Caki2 (cell line): ENCODE measurements around the gene APCDD1L. TPM values are rescaled to one million over a fixed set of nuclear protein-coding genes. Genes with fewer than 3 reads are reported as not detected.
"Not testable (repeated sequence)": the region's sequence is repeated elsewhere in the genome, so short reads cannot be mapped to it uniquely, and the experiment has no call there.

Experiments used
- DNase-seq: peaks from one replicate; pipeline ENCODE4 v3.0.0-alpha.2; 2015; ENCODE audit warnings: low read depth
- in situ Hi-C: cut with HindIII; loops from 2 replicates; pipeline ENCODE4 v1.10.0; 2016; ENCODE audit warnings: low sequenced_read_pairs, low pct_unique_long_range_greater_than_20kb, mixed read lengths
- total RNA-seq: library from RNA; depleted of rRNA; stranded (reverse); fragments of >200 nt; shearing (Covaris generic); gene quantifications from 2 replicates; pipeline ENCODE4 v1.2.3, GENCODE V29; 2014; ENCODE audit warnings: low replicate concordance

Gene APCDD1L
- total RNA-seq, 1 experiment from 2014 or later: not detected

- no peak for DNase-seq
Measured at GRCh38 chr20:58522666-58523065, 7.5 kb upstream of the APCDD1L start.

GRCh38 chr20:58521763-58522162 lies 6.6 kb upstream of the APCDD1L start:
- in situ Hi-C loops: no loop called here
- no peak for DNase-seq

More at GRCh38 chr20:58522666-58523065, 7.5 kb upstream of the APCDD1L start:
- in situ Hi-C loops: no loop called here

- DNase-seq: peak; percentile 26
- in situ Hi-C loops: no loop called here
Measured at GRCh38 chr20:58519940-58520712, 4.9 kb upstream of the APCDD1L start.

- in situ Hi-C loops: no loop called here
Measured at GRCh38 chr20:58518896-58519593, 3.8 kb upstream of the APCDD1L start.

GRCh38 chr20:58518387-58518786 lies 3.2 kb upstream of the APCDD1L start:
- DNase-seq: no peak
- in situ Hi-C loops: no loop called here

More at GRCh38 chr20:58518896-58519593, 3.8 kb upstream of the APCDD1L start:
- DNase-seq: no peak

- in situ Hi-C loops: no loop called here
- DNase-seq: no peak
Measured at GRCh38 chr20:58514321-58515232, 622 bp downstream of the APCDD1L start.

- in situ Hi-C loops: no loop called here
- DNase-seq: no peak
Measured at GRCh38 chr20:58513580-58514285, 1.5 kb downstream of the APCDD1L start.

GRCh38 chr20:58512808-58513552 lies 2.2 kb downstream of the APCDD1L start:
- no peak for DNase-seq
- in situ Hi-C loops: no loop called here

GRCh38 chr20:58511861-58512260 lies 3.3 kb downstream of the APCDD1L start:
- in situ Hi-C loops: no loop called here
- no peak for DNase-seq

GRCh38 chr20:58511364-58511763 lies 3.8 kb downstream of the APCDD1L start:
- no peak for DNase-seq
- in situ Hi-C loops: no loop called here

GRCh38 chr20:58510921-58511320 lies 4.3 kb downstream of the APCDD1L start:
- DNase-seq: no peak
- in situ Hi-C loops: no loop called here

GRCh38 chr20:58508762-58509395 lies 6.3 kb downstream of the APCDD1L start:
- DNase-seq: no peak
- in situ Hi-C loops: no loop called here

- peak; percentile 27 for DNase-seq
Measured at GRCh38 chr20:58506999-58507398, 8.2 kb downstream of the APCDD1L start.

GRCh38 chr20:58504566-58504965 lies 10.6 kb downstream of the APCDD1L start:
- in situ Hi-C loops: no loop called here
- no peak for DNase-seq

More at GRCh38 chr20:58506999-58507398, 8.2 kb downstream of the APCDD1L start:
- in situ Hi-C loops: not testable (repeated sequence)

- in situ Hi-C loops: no loop called here
- no peak for DNase-seq
Measured at GRCh38 chr20:58503668-58504067, 11.5 kb downstream of the APCDD1L start.

GRCh38 chr20:58500256-58500655 lies 14.9 kb downstream of the APCDD1L start:
- in situ Hi-C loops: no loop called here
- DNase-seq: no peak

- in situ Hi-C loops: no loop called here
- no peak for DNase-seq
Measured at GRCh38 chr20:58498470-58499068, 16.6 kb downstream of the APCDD1L start.
